ENCODE results near the gene TTLL1.

The TTLL1 gene

GRCh38 chr22:43079742-43080141 is 9.4 kb downstream of the TTLL1 start:
- TF ChIP-seq CTCF (IDR thresholded peaks at IDR 0.05; ENCODE audit: low read depth, low read length, poor library complexity, severe bottlenecking) (no peak), EZH2phosphoT487 (IDR thresholded peaks at IDR 0.05; ENCODE audit: borderline replicate concordance, low read length) (no peak)
- Histone ChIP-seq H3K4me3 (ENCODE audit: low read length) (no peak overlapping the region), H3K9me2 (replicated peaks; ENCODE audit: control insufficient read depth, low read length) (no peaks in the 10 kb centered on the region), H3K9me3 (ENCODE audit: control insufficient read depth, insufficient read depth, low read length) (no peaks in the 10 kb centered on the region), H4K20me1 (ENCODE audit: control insufficient read depth, insufficient read depth, low read depth, low read length) (no peaks in the 10 kb centered on the region), H3K36me3 (ENCODE audit: control insufficient read depth, low read length) (no peaks in the 10 kb centered on the region), H3K27ac (ENCODE audit: low read depth, low read length) (no peak overlapping the region), H3K79me2 (ENCODE audit: control insufficient read depth, low read length) (no peaks in the 10 kb centered on the region), H3K4me2 (ENCODE audit: low read length) (no peak overlapping the region), H3K27me3 (ENCODE audit: control insufficient read depth, low read length) (no peaks in the 10 kb centered on the region), H3F3A (ENCODE audit: control insufficient read depth, insufficient read depth) (no peaks in the 10 kb centered on the region), H3K4me1 (ENCODE audit: control insufficient read depth, low read length) (no peaks in the 10 kb centered on the region)

GRCh38 chr22:43078522-43078921 is 10.7 kb downstream of the TTLL1 start:
- H3K9me3 ChIP-seq (ENCODE audit: control insufficient read depth, insufficient read depth, low read length), result no peaks in the 10 kb centered on the region
- no peaks in the 10 kb centered on the region for H3K4me1 ChIP-seq (ENCODE audit: control insufficient read depth, low read length)
- H4K20me1 ChIP-seq (ENCODE audit: control insufficient read depth, insufficient read depth, low read depth, low read length), result no peaks in the 10 kb centered on the region
- no peaks in the 10 kb centered on the region for H3K36me3 ChIP-seq (ENCODE audit: control insufficient read depth, low read length)
- no peak for TF ChIP-seq EZH2phosphoT487 (IDR thresholded peaks at IDR 0.05; ENCODE audit: borderline replicate concordance, low read length)
- no peak for TF ChIP-seq CTCF (IDR thresholded peaks at IDR 0.05; ENCODE audit: low read depth, low read length, poor library complexity, severe bottlenecking)
- H3K27me3 ChIP-seq (ENCODE audit: control insufficient read depth, low read length), result no peaks in the 10 kb centered on the region
- no peaks in the 10 kb centered on the region for H3F3A ChIP-seq (ENCODE audit: control insufficient read depth, insufficient read depth)
- H3K79me2 ChIP-seq (ENCODE audit: control insufficient read depth, low read length), result no peaks in the 10 kb centered on the region
- no peak overlapping the region for H3K4me3 ChIP-seq (ENCODE audit: low read length)
- no peak overlapping the region for H3K4me2 ChIP-seq (ENCODE audit: low read length)
- H3K27ac ChIP-seq (ENCODE audit: low read depth, low read length), result no peak overlapping the region
- no peaks in the 10 kb centered on the region for H3K9me2 ChIP-seq (replicated peaks; ENCODE audit: control insufficient read depth, low read length)

- H3K27ac ChIP-seq (ENCODE audit: low read depth, low read length), result no peak overlapping the region
- H3K4me2 ChIP-seq (ENCODE audit: low read length), result no peak overlapping the region
- H3K9me2 ChIP-seq (replicated peaks; ENCODE audit: control insufficient read depth, low read length), result no peaks in the 10 kb centered on the region
- H3K4me1 ChIP-seq (ENCODE audit: control insufficient read depth, low read length), result no peaks in the 10 kb centered on the region
- no peak overlapping the region for H3K4me3 ChIP-seq (ENCODE audit: low read length)
- H4K20me1 ChIP-seq (ENCODE audit: control insufficient read depth, insufficient read depth, low read depth, low read length), result no peaks in the 10 kb centered on the region
- no peaks in the 10 kb centered on the region for H3F3A ChIP-seq (ENCODE audit: control insufficient read depth, insufficient read depth)
- no peaks in the 10 kb centered on the region for H3K79me2 ChIP-seq (ENCODE audit: control insufficient read depth, low read length)
- H3K27me3 ChIP-seq (ENCODE audit: control insufficient read depth, low read length), result no peaks in the 10 kb centered on the region
- no peak for TF ChIP-seq CTCF (IDR thresholded peaks at IDR 0.05; ENCODE audit: low read depth, low read length, poor library complexity, severe bottlenecking)
- TF ChIP-seq EZH2phosphoT487 (IDR thresholded peaks at IDR 0.05; ENCODE audit: borderline replicate concordance, low read length), result no peak
- H3K9me3 ChIP-seq (ENCODE audit: control insufficient read depth, insufficient read depth, low read length), result no peaks in the 10 kb centered on the region
- H3K36me3 ChIP-seq (ENCODE audit: control insufficient read depth, low read length), result no peaks in the 10 kb centered on the region
Observed at GRCh38 chr22:43077121-43077877, 11.9 kb downstream of the TTLL1 start.

Measured in DOHH2 (cell line).